Measurements from ENCODE around the gene JTB.

Gene JTB

GRCh38 chr1:153953859-153954365 is 23.6 kb downstream of the JTB start:
- DNase-seq = no peak

- DNase-seq = no peak
Observed at GRCh38 chr1:153951801-153952200, 25.7 kb downstream of the JTB start.

- no peak for DNase-seq
Observed at GRCh38 chr1:153951183-153951582, 26.3 kb downstream of the JTB start.

GRCh38 chr1:153946622-153947241 is 30.7 kb downstream of the JTB start, which contains the start of gene DENND4B:
Gene DENND4B (minus strand): TSS chr1:153946718. CDS start chr1:153944374, 2,344 bp downstream.
- no peak for DNase-seq

GRCh38 chr1:153945795-153946621 is 31.5 kb downstream of the JTB start:
- peak; percentile 89 for DNase-seq

DNA sequence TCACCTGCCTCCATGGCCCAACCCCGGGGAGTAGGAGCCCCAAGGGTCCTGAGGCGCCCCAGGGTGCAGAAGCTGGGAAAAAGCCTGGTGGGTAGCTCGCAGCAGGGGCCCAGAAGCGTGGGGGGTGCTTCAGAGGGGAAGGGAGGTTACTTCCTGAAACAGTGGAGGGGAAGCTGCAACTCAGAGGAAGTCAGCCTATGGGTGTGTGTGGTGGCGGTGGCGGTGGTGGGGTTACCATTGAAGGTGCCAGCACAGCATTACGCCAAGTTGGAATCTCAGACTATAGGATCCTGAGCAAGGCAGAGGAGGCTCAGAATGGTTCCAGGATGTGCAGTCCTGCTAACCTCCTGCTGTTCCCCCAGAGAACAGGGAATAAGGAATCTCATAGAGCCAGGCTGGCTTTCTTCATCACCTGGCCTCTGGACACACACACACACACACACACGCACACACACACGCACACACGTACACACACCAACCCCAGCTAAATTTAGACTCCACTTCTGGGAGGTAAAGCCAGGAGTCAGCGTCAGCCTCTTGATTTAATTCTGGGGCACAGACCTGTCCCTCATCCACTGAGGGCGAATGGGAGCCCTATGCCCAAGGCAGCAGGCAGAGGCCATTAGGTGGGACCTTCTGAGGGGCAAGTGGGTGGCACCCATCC is 32.2 kb downstream of the JTB start:
- DNase-seq = peak; percentile 90

DNA sequence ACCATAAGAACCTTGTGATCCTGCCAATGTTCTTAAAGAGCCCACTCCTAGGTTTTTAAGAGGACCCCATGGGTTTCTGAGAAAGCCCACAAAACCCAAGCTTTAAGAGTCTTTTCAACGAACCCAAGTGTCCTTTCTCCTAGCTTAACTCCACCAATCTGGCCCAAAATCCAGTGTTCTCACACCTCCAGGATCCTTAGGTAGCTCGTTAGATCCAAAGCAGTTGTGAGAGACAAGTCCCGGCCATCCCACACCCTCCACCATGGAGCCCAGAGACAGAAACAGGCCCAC is 32.7 kb downstream of the JTB start:
- no peak for DNase-seq

GRCh38 chr1:153944005-153944826 is 33.3 kb downstream of the JTB start:
- no peak for DNase-seq

DNA sequence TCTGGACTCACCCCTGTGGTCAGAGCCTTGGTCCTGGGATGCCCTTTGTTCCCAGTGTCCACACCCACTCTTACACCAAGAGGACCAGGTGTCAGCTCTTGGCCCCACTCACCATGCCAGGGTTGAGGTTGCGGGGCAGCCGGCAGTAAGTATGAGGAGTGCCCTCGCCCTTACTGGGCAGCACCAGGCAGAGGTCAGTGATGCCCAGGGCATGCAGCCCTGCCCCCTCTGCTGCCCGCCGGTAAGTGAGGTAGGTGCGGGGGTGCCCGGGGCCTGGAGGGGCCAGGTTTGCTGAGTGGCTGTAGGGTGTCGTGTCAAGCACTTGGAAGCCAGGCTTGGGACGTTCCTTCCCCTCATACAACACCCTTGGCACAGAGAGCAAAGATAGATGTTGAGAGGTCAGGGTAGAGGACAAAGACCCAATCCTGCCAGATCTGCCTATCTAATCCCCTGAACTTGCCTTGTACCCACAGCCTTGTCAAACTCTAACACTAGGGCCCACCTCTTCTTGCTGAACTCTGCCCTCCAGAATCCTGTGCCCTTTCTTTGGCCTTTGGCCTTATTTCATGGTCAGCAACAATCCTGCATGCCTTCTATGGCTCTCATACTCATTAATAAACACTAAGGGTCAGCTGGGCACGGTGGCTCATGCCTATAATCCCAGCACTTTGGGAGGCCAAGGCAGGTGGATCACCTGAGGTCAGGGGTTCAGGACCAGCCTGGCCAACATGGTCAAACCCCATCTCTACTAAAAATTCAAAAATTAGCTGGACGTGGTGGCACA is 34.5 kb downstream of the JTB start:
- DNase-seq = no peak

DNA sequence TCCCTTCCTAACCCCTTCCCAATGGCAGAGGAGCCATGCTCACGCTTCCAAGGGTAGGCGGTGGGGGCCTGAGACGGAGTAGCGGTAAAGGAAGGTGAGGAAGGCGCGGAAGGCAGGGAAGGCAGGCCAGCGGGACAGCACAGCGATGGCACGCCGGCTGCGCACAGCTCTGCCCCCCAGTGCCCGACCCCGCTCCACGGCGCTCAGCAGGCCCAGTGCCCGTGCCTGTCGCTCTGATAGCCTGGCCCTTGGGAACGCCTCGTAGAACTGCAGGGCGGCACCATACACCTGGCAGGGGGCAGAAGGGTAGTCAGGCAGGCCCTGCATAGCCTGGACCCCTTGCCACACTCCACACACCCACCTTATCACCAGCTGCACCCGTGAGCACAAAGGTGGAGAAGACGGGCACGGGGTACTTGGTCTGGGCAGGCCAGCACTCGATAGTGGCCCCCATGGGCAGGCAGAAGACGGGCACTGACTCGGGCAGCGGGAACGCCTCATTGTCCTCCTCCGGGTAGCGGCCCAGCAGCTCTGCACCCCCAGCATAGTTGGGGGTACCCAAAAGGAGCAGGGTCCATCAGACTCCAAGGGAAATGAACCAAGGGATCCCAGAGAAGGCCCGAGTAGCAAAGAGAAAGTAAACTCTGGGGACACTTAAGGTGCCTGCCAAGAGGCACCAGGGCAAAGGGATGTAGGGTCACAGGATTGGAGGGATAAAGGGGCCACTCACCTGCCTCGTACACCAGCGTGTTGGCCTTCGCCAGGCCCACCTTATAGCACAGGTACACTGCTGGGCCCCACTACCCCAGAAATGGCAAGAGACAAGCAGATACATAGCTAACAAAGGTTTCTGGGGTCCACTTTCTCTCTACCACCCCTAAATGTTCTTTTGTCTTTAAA is 35.4 kb downstream of the JTB start:
- DNase-seq = no peak

DNA sequence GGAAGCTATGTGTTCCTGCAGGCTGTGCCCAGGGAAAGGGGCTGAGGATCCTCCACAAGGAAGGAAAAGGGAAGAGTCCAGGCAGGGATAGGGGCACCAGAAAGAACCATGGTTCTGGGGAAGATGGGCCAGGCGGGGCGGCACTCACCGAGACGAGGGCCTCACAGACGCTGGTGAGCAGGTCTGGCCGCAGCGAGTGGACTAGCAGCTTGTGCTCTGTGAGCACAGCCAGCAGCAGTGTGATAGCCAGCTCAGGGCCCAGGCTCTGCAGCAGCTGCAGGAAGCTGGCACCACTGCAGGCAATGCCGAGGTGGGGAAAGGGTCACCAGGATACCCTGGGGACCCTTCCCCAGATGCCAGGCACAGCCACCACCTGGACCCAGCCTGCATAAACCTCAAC is 36.7 kb downstream of the JTB start:
- no peak for DNase-seq

DNA sequence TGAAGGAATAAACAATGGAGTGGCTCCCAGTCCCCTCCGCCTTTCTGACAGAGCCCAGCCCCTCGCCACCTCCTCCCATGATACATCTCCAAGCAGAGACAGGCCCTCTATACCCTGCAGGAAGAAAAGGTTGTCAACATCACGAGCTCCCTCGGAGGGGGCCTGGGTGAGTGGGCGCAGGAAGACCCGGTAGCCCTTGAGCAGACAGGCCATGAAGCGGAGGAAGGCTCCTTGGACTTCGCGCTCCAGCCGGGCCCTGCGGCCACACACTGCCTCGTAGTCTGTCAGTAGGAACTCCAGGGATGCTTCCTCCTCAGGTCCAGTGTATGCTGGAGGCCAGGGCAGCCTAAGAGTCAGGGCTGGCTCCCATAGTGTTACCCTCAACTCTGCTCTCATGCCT is 38.0 kb downstream of the JTB start:
- no peak for DNase-seq

DNA sequence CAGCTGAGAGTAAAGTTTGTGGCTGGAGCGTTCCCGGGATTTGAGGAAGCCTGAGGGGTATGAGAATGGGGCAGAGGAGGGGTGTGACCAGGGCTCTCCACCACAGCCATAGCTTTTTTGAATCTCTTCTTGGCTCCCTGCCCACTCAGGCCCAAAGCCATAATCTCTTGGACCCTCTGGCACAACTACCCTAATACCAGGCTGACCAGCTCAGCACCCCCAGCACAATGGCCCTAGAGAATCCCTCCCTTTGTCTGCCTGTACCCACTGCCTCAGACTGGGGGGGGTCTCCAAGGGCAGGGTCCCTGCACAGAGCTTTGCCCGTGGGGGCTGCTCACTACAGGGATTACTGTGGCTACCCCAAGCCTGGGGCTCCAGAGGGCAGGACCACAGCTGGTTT is 38.5 kb downstream of the JTB start:
- no peak for DNase-seq

- DNase-seq = no peak
Observed at GRCh38 chr1:153937331-153937730, 40.1 kb downstream of the JTB start.

- no peak for DNase-seq
Observed at GRCh38 chr1:153936011-153936802, 41.3 kb downstream of the JTB start.

GRCh38 chr1:153934746-153935145 is 42.7 kb downstream of the JTB start:
- DNase-seq = no peak

GRCh38 chr1:153933955-153934354 is 43.5 kb downstream of the JTB start:
- no peak for DNase-seq

- no peak for DNase-seq
Observed at GRCh38 chr1:153933430-153933829, 44.0 kb downstream of the JTB start.

GRCh38 chr1:153932156-153933131 is 45.0 kb downstream of the JTB start:
- DNase-seq = no peak
